Memory B cell (primary cell): ENCODE data around the gene FANCF.

Experiments used
- ATAC-seq: fragments of 150-1000 bp; cut with Tn5 transposase; 2 replicates; pipeline ENCODE4 v1.10.0; 2021; ENCODE audit warnings: low read depth, mild to moderate bottlenecking, moderate library complexity
- DNase-seq, 2 donors: peaks; one replicate each; pipeline ENCODE4 v3.0.0; 2022; ENCODE audit warnings: low spot score in 2 of 2
- H3K27ac Mint-ChIP-seq: one replicate; pipeline ENCODE4 v1.8.0; 2022; ENCODE audit warnings: mild to moderate bottlenecking, moderate library complexity, mixed read lengths
- H3K27me3 Mint-ChIP-seq: one replicate; pipeline ENCODE4 v1.8.0; 2022; ENCODE audit warnings: mixed read lengths
- H3K36me3 Mint-ChIP-seq: one replicate; pipeline ENCODE4 v1.8.0; 2022; ENCODE audit warnings: mild to moderate bottlenecking, mixed read lengths
- H3K4me1 Mint-ChIP-seq: one replicate; pipeline ENCODE4 v1.8.0; 2022; ENCODE audit warnings: mixed read lengths
- H3K4me3 Mint-ChIP-seq: one replicate; pipeline ENCODE4 v1.8.0; 2022; ENCODE audit warnings: mild to moderate bottlenecking, moderate library complexity, mixed read lengths
- H3K9me3 Mint-ChIP-seq: one replicate; pipeline ENCODE4 v1.8.0; 2022; ENCODE audit warnings: mixed read lengths

FANCF gene

GRCh38 chr11:22583963-22584492 lies 41.6 kb downstream of the FANCF start:
- no peaks in the 10 kb centered on the region for H3K36me3 Mint-ChIP-seq
- H3K27me3 Mint-ChIP-seq, result peaks cover 1% of the 10 kb centered on the region
- ATAC-seq (no peak), DNase-seq (no peak)
- H3K9me3 Mint-ChIP-seq, result no peaks in the 10 kb centered on the region
- no peaks in the 10 kb centered on the region for H3K4me1 Mint-ChIP-seq
- no peak overlapping the region for H3K27ac Mint-ChIP-seq
- no peak overlapping the region for H3K4me3 Mint-ChIP-seq

GRCh38 chr11:22582151-22582410 lies 43.5 kb downstream of the FANCF start:
- DNase-seq (no peak), ATAC-seq (no peak)
- Mint-ChIP-seq H3K4me3 (no peak overlapping the region), H3K36me3 (no peaks in the 10 kb centered on the region), H3K27ac (no peak overlapping the region), H3K9me3 (no peaks in the 10 kb centered on the region), H3K27me3 (peaks cover 1% of the 10 kb centered on the region), H3K4me1 (no peaks in the 10 kb centered on the region)

GRCh38 chr11:22581354-22582150 lies 44.1 kb downstream of the FANCF start:
- ATAC-seq (no peak), DNase-seq (no peak)
- Mint-ChIP-seq H3K4me1 (no peaks in the 10 kb centered on the region), H3K27me3 (peaks cover 1% of the 10 kb centered on the region), H3K27ac (no peak overlapping the region), H3K36me3 (no peaks in the 10 kb centered on the region), H3K9me3 (no peaks in the 10 kb centered on the region), H3K4me3 (no peak overlapping the region)

GRCh38 chr11:22577854-22578253 lies 47.8 kb downstream of the FANCF start:
- DNase-seq (no peak), ATAC-seq (no peak)
- Mint-ChIP-seq H3K4me3 (no peak overlapping the region), H3K27ac (no peak overlapping the region), H3K4me1 (no peaks in the 10 kb centered on the region), H3K36me3 (no peaks in the 10 kb centered on the region), H3K9me3 (no peaks in the 10 kb centered on the region), H3K27me3 (peaks cover 1% of the 10 kb centered on the region)
